Measurements from ENCODE around the gene HCN3.

The HCN3 gene

DNA sequence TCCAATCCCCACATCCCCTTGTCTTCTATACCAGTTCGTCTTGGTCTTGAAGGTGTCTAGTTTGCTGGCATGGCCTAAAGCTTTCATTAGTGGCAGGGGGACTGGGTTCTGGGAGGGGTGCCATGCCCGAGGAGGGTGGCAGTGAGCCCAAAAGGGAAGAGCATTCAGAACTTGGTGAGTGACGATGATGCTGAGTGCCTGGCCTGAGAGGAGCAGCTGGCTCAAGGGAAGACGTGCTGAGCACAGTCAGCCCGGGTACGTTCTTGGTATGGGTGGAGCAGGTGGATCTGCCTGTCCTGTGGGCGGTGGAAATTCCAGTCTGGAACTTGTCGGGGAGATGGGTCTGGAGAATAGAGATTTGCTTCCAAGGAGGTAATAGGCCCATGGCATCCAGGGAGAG, 36.0 kb downstream of the HCN3 start:
- Histone ChIP-seq H3K27ac (replicated peaks) (no peak overlapping the region), H3K4me3 (replicated peaks; ENCODE audit: insufficient read depth, low read length) (no peak overlapping the region), H3K27me3 (ENCODE audit: insufficient read depth, poor library complexity, severe bottlenecking) (no peaks in the 10 kb centered on the region)
- TF ChIP-seq POLR2AphosphoS5 (IDR thresholded peaks at IDR 0.05; ENCODE audit: low read depth) (no peak), GABPA (IDR thresholded peaks at IDR 0.05; ENCODE audit: low read depth) (no peak), CTCF (IDR thresholded peaks at IDR 0.05; ENCODE audit: insufficient read depth, low read length) (no peak), REST (IDR thresholded peaks at IDR 0.05; ENCODE audit: insufficient replicate concordance, low read depth) (no peak), SPI1 (IDR thresholded peaks at IDR 0.05; ENCODE audit: borderline replicate concordance, low read depth) (no peak)
- no peak for DNase-seq (ENCODE audit: low read depth in 1 of 2, low spot score in 1 of 2)

GRCh38 chr1:155316922-155317321, 39.7 kb downstream of the HCN3 start:
- no peak overlapping the region for H3K27ac ChIP-seq (replicated peaks)

GRCh38 chr1:155318082-155318481, 40.8 kb downstream of the HCN3 start:
- H3K4me3 ChIP-seq (replicated peaks; ENCODE audit: insufficient read depth, low read length), result no peak overlapping the region
- no peaks in the 10 kb centered on the region for H3K27me3 ChIP-seq (ENCODE audit: insufficient read depth, poor library complexity, severe bottlenecking)
- TF ChIP-seq POLR2AphosphoS5 (IDR thresholded peaks at IDR 0.05; ENCODE audit: low read depth), result no peak
- H3K27ac ChIP-seq (replicated peaks), result no peak overlapping the region
- DNase-seq (ENCODE audit: low read depth in 1 of 2, low spot score in 1 of 2), result no peak

More at GRCh38 chr1:155316922-155317321, 39.7 kb downstream of the HCN3 start:
- TF ChIP-seq GABPA (IDR thresholded peaks at IDR 0.05; ENCODE audit: low read depth), result no peak
- TF ChIP-seq REST (IDR thresholded peaks at IDR 0.05; ENCODE audit: insufficient replicate concordance, low read depth), result no peak
- no peak for TF ChIP-seq SPI1 (IDR thresholded peaks at IDR 0.05; ENCODE audit: borderline replicate concordance, low read depth)
- no peak for TF ChIP-seq POLR2AphosphoS5 (IDR thresholded peaks at IDR 0.05; ENCODE audit: low read depth)
- no peak for TF ChIP-seq CTCF (IDR thresholded peaks at IDR 0.05; ENCODE audit: insufficient read depth, low read length)
- no peak for DNase-seq (ENCODE audit: low read depth in 1 of 2, low spot score in 1 of 2)
- Histone ChIP-seq H3K27me3 (ENCODE audit: insufficient read depth, poor library complexity, severe bottlenecking) (no peaks in the 10 kb centered on the region), H3K4me3 (replicated peaks; ENCODE audit: insufficient read depth, low read length) (no peak overlapping the region)

DNA sequence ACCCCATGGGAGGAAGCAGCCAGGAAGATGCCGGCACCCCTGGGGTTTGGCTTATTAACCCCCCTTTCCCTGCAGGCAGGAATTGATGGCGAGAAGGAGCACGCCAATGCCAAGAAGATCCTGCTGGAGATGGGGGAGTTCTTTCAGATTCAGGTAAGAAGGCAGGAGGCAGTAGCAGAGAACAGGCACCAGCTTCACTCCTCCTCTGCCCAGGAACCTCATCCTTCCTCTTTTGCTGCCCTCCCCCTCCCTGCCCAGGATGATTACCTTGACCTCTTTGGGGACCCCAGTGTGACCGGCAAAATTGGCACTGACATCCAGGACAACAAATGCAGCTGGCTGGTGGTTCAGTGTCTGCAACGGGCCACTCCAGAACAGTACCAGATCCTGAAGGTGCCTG, 42.3 kb downstream of the HCN3 start:
- TF ChIP-seq REST (IDR thresholded peaks at IDR 0.05; ENCODE audit: insufficient replicate concordance, low read depth), result no peak
- TF ChIP-seq POLR2AphosphoS5 (IDR thresholded peaks at IDR 0.05; ENCODE audit: low read depth), result 0 out of 2 replicates have a peak, but pooled peaks have one; percentile 6
- no peak for DNase-seq (ENCODE audit: low read depth in 1 of 2, low spot score in 1 of 2)
- no peak overlapping the region for H3K4me3 ChIP-seq (replicated peaks; ENCODE audit: insufficient read depth, low read length)
- H3K27me3 ChIP-seq (ENCODE audit: insufficient read depth, poor library complexity, severe bottlenecking), result no peaks in the 10 kb centered on the region
- H3K27ac ChIP-seq (replicated peaks), result no peak overlapping the region
